Neural crest cell (in vitro differentiated cells): ENCODE data around the gene GUCA2A. TPM values are rescaled to one million over a fixed set of nuclear protein-coding genes. Genes with fewer than 3 reads are reported as not detected.

Source experiments
- DNase-seq: peaks from one replicate; pipeline ENCODE4 v3.0.0; 2021; ENCODE audit warnings: low read depth, mixed read lengths, low spot score
- H3K27ac Mint-ChIP-seq: one replicate; pipeline ENCODE4 v1.8.0; 2021; ENCODE audit warnings: mild to moderate bottlenecking, mixed read lengths; ENCODE audit not compliant: unreplicated experiment
- H3K27me3 Mint-ChIP-seq: 2 replicates; pipeline ENCODE4 v1.8.0; 2021; ENCODE audit warnings: low read depth, mild to moderate bottlenecking, mixed read lengths
- H3K36me3 Mint-ChIP-seq: 2 replicates; pipeline ENCODE4 v1.8.0; 2021; ENCODE audit warnings: low read depth, mild to moderate bottlenecking, mixed read lengths
- H3K4me1 Mint-ChIP-seq: 2 replicates; pipeline ENCODE4 v1.8.0; 2021; ENCODE audit warnings: mixed read lengths
- H3K4me3 Mint-ChIP-seq: one replicate; pipeline ENCODE4 v1.8.0; 2021; ENCODE audit warnings: mild to moderate bottlenecking, mixed read lengths
- H3K9me3 Mint-ChIP-seq: 2 replicates; pipeline ENCODE4 v1.8.0; 2021; ENCODE audit warnings: mixed read lengths
- total RNA-seq: library from RNA; stranded (reverse); gene quantifications from 2 replicates; pipeline ENCODE4 v1.2.1, GENCODE V29; 2021
- TF ChIP-seq, protein P1 (sequence below): fragments of 200-600 bp; sonication (generic); conservative IDR thresholded peaks from 2 replicates; pipeline ENCODE4 v1.5.0; 2021; ENCODE audit warnings: antibody characterized with exemption, mild to moderate bottlenecking

GUCA2A gene
- total RNA-seq, 1 donor from 2014 or later: not detected

DNA sequence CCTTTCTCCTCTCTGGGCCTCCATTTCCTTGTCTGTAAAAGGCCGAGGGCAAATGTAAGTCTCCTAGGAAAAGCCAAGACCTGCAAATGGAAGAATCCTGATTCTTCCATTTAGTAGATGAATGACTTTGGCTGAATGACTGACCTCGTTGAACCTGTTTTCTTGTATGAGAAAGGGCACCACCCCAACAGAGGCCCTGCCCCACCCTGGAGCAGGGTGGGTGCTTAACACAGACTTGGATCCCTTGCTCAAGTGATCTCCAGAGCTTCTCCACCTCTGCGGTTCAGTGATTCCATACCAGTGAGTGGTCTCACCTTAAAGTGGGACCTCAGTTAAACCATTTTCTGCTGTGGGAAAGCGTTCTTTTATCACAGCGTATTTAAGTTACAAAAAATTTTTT lies 50.3 kb downstream of the GUCA2A start:
- peaks cover 9% of the 10 kb centered on the region for H3K4me1 Mint-ChIP-seq
- H3K27ac Mint-ChIP-seq: no peak overlapping the region
- peaks cover 3% of the 10 kb centered on the region for H3K9me3 Mint-ChIP-seq
- DNase-seq: no peak
- H3K27me3 Mint-ChIP-seq: peaks cover 3% of the 10 kb centered on the region
- TF ChIP-seq, protein P1, sequence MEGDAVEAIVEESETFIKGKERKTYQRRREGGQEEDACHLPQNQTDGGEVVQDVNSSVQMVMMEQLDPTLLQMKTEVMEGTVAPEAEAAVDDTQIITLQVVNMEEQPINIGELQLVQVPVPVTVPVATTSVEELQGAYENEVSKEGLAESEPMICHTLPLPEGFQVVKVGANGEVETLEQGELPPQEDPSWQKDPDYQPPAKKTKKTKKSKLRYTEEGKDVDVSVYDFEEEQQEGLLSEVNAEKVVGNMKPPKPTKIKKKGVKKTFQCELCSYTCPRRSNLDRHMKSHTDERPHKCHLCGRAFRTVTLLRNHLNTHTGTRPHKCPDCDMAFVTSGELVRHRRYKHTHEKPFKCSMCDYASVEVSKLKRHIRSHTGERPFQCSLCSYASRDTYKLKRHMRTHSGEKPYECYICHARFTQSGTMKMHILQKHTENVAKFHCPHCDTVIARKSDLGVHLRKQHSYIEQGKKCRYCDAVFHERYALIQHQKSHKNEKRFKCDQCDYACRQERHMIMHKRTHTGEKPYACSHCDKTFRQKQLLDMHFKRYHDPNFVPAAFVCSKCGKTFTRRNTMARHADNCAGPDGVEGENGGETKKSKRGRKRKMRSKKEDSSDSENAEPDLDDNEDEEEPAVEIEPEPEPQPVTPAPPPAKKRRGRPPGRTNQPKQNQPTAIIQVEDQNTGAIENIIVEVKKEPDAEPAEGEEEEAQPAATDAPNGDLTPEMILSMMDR: no peak
- H3K36me3 Mint-ChIP-seq: no peaks in the 10 kb centered on the region
- no peak overlapping the region for H3K4me3 Mint-ChIP-seq

Other genes starting within 250 kb of the GUCA2A start
- gene HIVEP3, start 245.8 kb downstream of the GUCA2A start, total RNA-seq: 1.2 and 1.5 TPM in 2 replicates
- not detected in 2 replicates for gene GUCA2B, start 11.3 kb downstream of the GUCA2A start, total RNA-seq
- gene FOXJ3, start 170.5 kb upstream of the GUCA2A start, total RNA-seq: 40.2 and 42.7 TPM in 2 replicates
- gene RIMKLA, start 216.0 kb upstream of the GUCA2A start, total RNA-seq: 2.7 and 3.4 TPM in 2 replicates